ENCODE results near the gene RGS7. TPM values are rescaled to one million over a fixed set of nuclear protein-coding genes. Genes with fewer than 3 reads are reported as not detected.
"Not testable (repeated sequence)": the region's sequence is repeated elsewhere in the genome, so short reads cannot be mapped to it uniquely, and the experiment has no call there.

RGS7 gene
- polyA plus RNA-seq, 4 donors = 0.15 to 0.74 TPM; not detected in 2

GRCh38 chr1:241156231-241156965 is 200.6 kb downstream of the RGS7 start:
- Histone ChIP-seq H3K4me1 (ENCODE audit: control insufficient read depth in 3 of 3, insufficient read depth in 2 of 3, low read depth in 1 of 3, low read length in 2 of 3) (peaks cover 0 to 13% (median 2%) of the 10 kb centered on the region in 3 donors), H3K9me3 (ENCODE audit: control insufficient read depth in 2 of 2, insufficient read depth in 1 of 2, low read depth in 1 of 2, low read length in 1 of 2) (peaks cover 0 to 4% of the 10 kb centered on the region in 2 donors), H3K36me3 (ENCODE audit: control insufficient read depth in 3 of 3, insufficient read depth in 2 of 3, low read depth in 1 of 3, low read length in 3 of 3) (no peaks in the 10 kb centered on the region), H3K27me3 (ENCODE audit: control insufficient read depth in 3 of 3, insufficient read depth in 3 of 3, low read length in 3 of 3) (no peaks in the 10 kb centered on the region), H3K27ac (ENCODE audit: low read depth in 1 of 3, low read length in 2 of 3) (peak overlapping the region in 1 of 3 donors; percentile 74), H3K4me3 (ENCODE audit: low read depth in 1 of 3, low read length in 3 of 3) (no peak overlapping the region)
- WGBS, 3 donors = 10 to 24% (median 20%) methylated on average over 2 to 3 of the region's 3 CpGs
- FAIRE-seq = no peak
- DNase-seq = peak; percentile 89 to 94

- no peak for FAIRE-seq
- H3K27ac ChIP-seq (ENCODE audit: low read depth in 1 of 3, low read length in 2 of 3) = no peak overlapping the region
- no peak overlapping the region for H3K4me3 ChIP-seq (ENCODE audit: low read depth in 1 of 3, low read length in 3 of 3)
- no peak for DNase-seq
- H3K27me3 ChIP-seq (ENCODE audit: control insufficient read depth in 3 of 3, insufficient read depth in 3 of 3, low read length in 3 of 3) = no peaks in the 10 kb centered on the region
- no peaks in the 10 kb centered on the region for H3K36me3 ChIP-seq (ENCODE audit: control insufficient read depth in 3 of 3, insufficient read depth in 2 of 3, low read depth in 1 of 3, low read length in 3 of 3)
- peaks cover 0 to 15% (median 0%) of the 10 kb centered on the region in 3 donors for H3K4me1 ChIP-seq (ENCODE audit: control insufficient read depth in 3 of 3, insufficient read depth in 2 of 3, low read depth in 1 of 3, low read length in 2 of 3)
- peaks cover 0 to 15% of the 10 kb centered on the region in 2 donors for H3K9me3 ChIP-seq (ENCODE audit: control insufficient read depth in 2 of 2, insufficient read depth in 1 of 2, low read depth in 1 of 2, low read length in 1 of 2)
- WGBS, 3 donors = 51 to 60% (median 60%) methylated on average over 2 of the region's 2 CpGs
Measured at GRCh38 chr1:241145881-241146280, 211.1 kb downstream of the RGS7 start.

GRCh38 chr1:241143765-241144442 is 213.1 kb downstream of the RGS7 start:
- FAIRE-seq = no peak
- Histone ChIP-seq H3K4me3 (ENCODE audit: low read depth in 1 of 3, low read length in 3 of 3) (no peak overlapping the region), H3K4me1 (ENCODE audit: control insufficient read depth in 3 of 3, insufficient read depth in 2 of 3, low read depth in 1 of 3, low read length in 2 of 3) (peaks cover 0 to 18% (median 0%) of the 10 kb centered on the region in 3 donors), H3K27ac (ENCODE audit: low read depth in 1 of 3, low read length in 2 of 3) (no peak overlapping the region), H3K36me3 (ENCODE audit: control insufficient read depth in 3 of 3, insufficient read depth in 2 of 3, low read depth in 1 of 3, low read length in 3 of 3) (no peaks in the 10 kb centered on the region), H3K27me3 (ENCODE audit: control insufficient read depth in 3 of 3, insufficient read depth in 3 of 3, low read length in 3 of 3) (no peaks in the 10 kb centered on the region), H3K9me3 (ENCODE audit: control insufficient read depth in 2 of 2, insufficient read depth in 1 of 2, low read depth in 1 of 2, low read length in 1 of 2) (peaks cover 0 to 15% of the 10 kb centered on the region in 2 donors)
- 89 to 94% (median 89%) methylated on average over 5 of the region's 5 CpGs for WGBS, 3 donors
- no peak for DNase-seq

- no peak for FAIRE-seq
- WGBS, 3 donors = 83 to 86% (median 85%) methylated on average over 4 of the region's 4 CpGs
- peaks cover 0 to 15% of the 10 kb centered on the region in 2 donors for H3K9me3 ChIP-seq (ENCODE audit: control insufficient read depth in 2 of 2, insufficient read depth in 1 of 2, low read depth in 1 of 2, low read length in 1 of 2)
Measured at GRCh38 chr1:241142493-241142892, 214.5 kb downstream of the RGS7 start.

GRCh38 chr1:241141646-241142045 is 215.4 kb downstream of the RGS7 start:
- peaks cover 0 to 15% of the 10 kb centered on the region in 2 donors for H3K9me3 ChIP-seq (ENCODE audit: control insufficient read depth in 2 of 2, insufficient read depth in 1 of 2, low read depth in 1 of 2, low read length in 1 of 2)
- peak; percentile 69 to 75 for DNase-seq
- not testable (repeated sequence) for H3K36me3 ChIP-seq (ENCODE audit: control insufficient read depth in 3 of 3, insufficient read depth in 2 of 3, low read depth in 1 of 3, low read length in 3 of 3); FAIRE-seq; H3K4me3 ChIP-seq (ENCODE audit: low read depth in 1 of 3, low read length in 3 of 3); H3K27me3 ChIP-seq (ENCODE audit: control insufficient read depth in 3 of 3, insufficient read depth in 3 of 3, low read length in 3 of 3)
- peak overlapping the region in 1 of 3 donors; percentile 63 for H3K27ac ChIP-seq (ENCODE audit: low read depth in 1 of 3, low read length in 2 of 3)
- WGBS, 3 donors = 12 to 56% (median 32%) methylated on average over 3 of the region's 3 CpGs
- H3K4me1 ChIP-seq (ENCODE audit: control insufficient read depth in 3 of 3, insufficient read depth in 2 of 3, low read depth in 1 of 3, low read length in 2 of 3) = peaks cover 0 to 18% (median 0%) of the 10 kb centered on the region in 3 donors

More at GRCh38 chr1:241142493-241142892, 214.5 kb downstream of the RGS7 start:
- H3K27ac ChIP-seq (ENCODE audit: low read depth in 1 of 3, low read length in 2 of 3) = no peak overlapping the region
- peaks cover 0 to 18% (median 0%) of the 10 kb centered on the region in 3 donors for H3K4me1 ChIP-seq (ENCODE audit: control insufficient read depth in 3 of 3, insufficient read depth in 2 of 3, low read depth in 1 of 3, low read length in 2 of 3)
- no peaks in the 10 kb centered on the region for H3K36me3 ChIP-seq (ENCODE audit: control insufficient read depth in 3 of 3, insufficient read depth in 2 of 3, low read depth in 1 of 3, low read length in 3 of 3)
- no peaks in the 10 kb centered on the region for H3K27me3 ChIP-seq (ENCODE audit: control insufficient read depth in 3 of 3, insufficient read depth in 3 of 3, low read length in 3 of 3)
- no peak for DNase-seq
- no peak overlapping the region for H3K4me3 ChIP-seq (ENCODE audit: low read depth in 1 of 3, low read length in 3 of 3)

GRCh38 chr1:241140670-241141069 is 216.3 kb downstream of the RGS7 start:
- peak in 1 of 2 donors; percentile 40 for DNase-seq
- H3K27ac ChIP-seq (ENCODE audit: low read depth in 1 of 3, low read length in 2 of 3) = peak overlapping the region in 1 of 3 donors; percentile 63
- no peaks in the 10 kb centered on the region for H3K36me3 ChIP-seq (ENCODE audit: control insufficient read depth in 3 of 3, insufficient read depth in 2 of 3, low read depth in 1 of 3, low read length in 3 of 3)
- no peak for FAIRE-seq
- H3K27me3 ChIP-seq (ENCODE audit: control insufficient read depth in 3 of 3, insufficient read depth in 3 of 3, low read length in 3 of 3) = no peaks in the 10 kb centered on the region
- no peak overlapping the region for H3K4me3 ChIP-seq (ENCODE audit: low read depth in 1 of 3, low read length in 3 of 3)
- H3K9me3 ChIP-seq (ENCODE audit: control insufficient read depth in 2 of 2, insufficient read depth in 1 of 2, low read depth in 1 of 2, low read length in 1 of 2) = peaks cover 0 to 15% of the 10 kb centered on the region in 2 donors
- H3K4me1 ChIP-seq (ENCODE audit: control insufficient read depth in 3 of 3, insufficient read depth in 2 of 3, low read depth in 1 of 3, low read length in 2 of 3) = peaks cover 0 to 18% (median 0%) of the 10 kb centered on the region in 3 donors

- H3K27me3 ChIP-seq (ENCODE audit: control insufficient read depth in 3 of 3, insufficient read depth in 3 of 3, low read length in 3 of 3) = no peaks in the 10 kb centered on the region
- no peak overlapping the region for H3K27ac ChIP-seq (ENCODE audit: low read depth in 1 of 3, low read length in 2 of 3)
- H3K9me3 ChIP-seq (ENCODE audit: control insufficient read depth in 2 of 2, insufficient read depth in 1 of 2, low read depth in 1 of 2, low read length in 1 of 2) = peaks cover 0 to 15% of the 10 kb centered on the region in 2 donors
- no peaks in the 10 kb centered on the region for H3K36me3 ChIP-seq (ENCODE audit: control insufficient read depth in 3 of 3, insufficient read depth in 2 of 3, low read depth in 1 of 3, low read length in 3 of 3)
- FAIRE-seq (no peak), DNase-seq (no peak)
- H3K4me1 ChIP-seq (ENCODE audit: control insufficient read depth in 3 of 3, insufficient read depth in 2 of 3, low read depth in 1 of 3, low read length in 2 of 3) = peaks cover 0 to 18% (median 0%) of the 10 kb centered on the region in 3 donors
- 74 to 87% (median 75%) methylated on average over 1 of the region's 1 CpG for WGBS, 3 donors
- H3K4me3 ChIP-seq (ENCODE audit: low read depth in 1 of 3, low read length in 3 of 3) = no peak overlapping the region
Measured at GRCh38 chr1:241139047-241139446, 218.0 kb downstream of the RGS7 start.

- FAIRE-seq (no peak), DNase-seq (no peak)
- Histone ChIP-seq H3K4me3 (ENCODE audit: low read depth in 1 of 3, low read length in 3 of 3) (no peak overlapping the region), H3K27me3 (ENCODE audit: control insufficient read depth in 3 of 3, insufficient read depth in 3 of 3, low read length in 3 of 3) (no peaks in the 10 kb centered on the region), H3K4me1 (ENCODE audit: control insufficient read depth in 3 of 3, insufficient read depth in 2 of 3, low read depth in 1 of 3, low read length in 2 of 3) (peaks cover 0 to 18% (median 0%) of the 10 kb centered on the region in 3 donors), H3K9me3 (ENCODE audit: control insufficient read depth in 2 of 2, insufficient read depth in 1 of 2, low read depth in 1 of 2, low read length in 1 of 2) (peaks cover 0 to 15% of the 10 kb centered on the region in 2 donors), H3K36me3 (ENCODE audit: control insufficient read depth in 3 of 3, insufficient read depth in 2 of 3, low read depth in 1 of 3, low read length in 3 of 3) (no peaks in the 10 kb centered on the region), H3K27ac (ENCODE audit: low read depth in 1 of 3, low read length in 2 of 3) (no peak overlapping the region)
- WGBS, 3 donors = 85 to 96% (median 88%) methylated on average over 4 of the region's 4 CpGs
Measured at GRCh38 chr1:241138248-241138647, 218.8 kb downstream of the RGS7 start.

Measured in small intestine (tissue), 7 donors.